Activated CD4-positive, alpha-beta T cell treated with anti-CD3 and anti-CD28 coated beads, Interleukin-2, amount 50 U/mL, for 4 hours (primary cell): ENCODE results near the gene FOSL2.

Source experiments
- DNase-seq, 2 experiments: peaks; one replicate each; pipeline ENCODE4 v3.0.0-alpha.2; 2020

FOSL2 gene

DNA sequence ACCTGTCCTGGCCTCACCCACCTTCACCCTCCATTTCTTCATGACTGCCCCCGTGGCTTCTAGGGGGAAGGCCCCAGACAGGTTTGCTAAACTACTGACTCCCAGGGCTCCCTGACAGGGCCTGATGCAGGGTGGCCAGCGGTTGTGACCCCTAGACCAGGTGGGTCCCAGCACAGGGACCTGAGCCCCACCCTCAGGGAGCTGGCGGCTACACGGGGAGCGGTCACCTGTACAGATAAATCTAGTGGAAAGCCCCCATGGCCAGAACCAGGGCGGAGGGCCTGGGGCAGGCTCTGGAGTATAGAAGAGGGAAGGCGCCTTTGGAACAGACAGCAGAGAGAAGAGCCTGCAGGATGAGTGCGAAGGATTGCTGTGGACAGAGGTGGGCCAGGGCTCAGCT lies 60.7 kb downstream of the FOSL2 start:
- DNase-seq = no peak

DNA sequence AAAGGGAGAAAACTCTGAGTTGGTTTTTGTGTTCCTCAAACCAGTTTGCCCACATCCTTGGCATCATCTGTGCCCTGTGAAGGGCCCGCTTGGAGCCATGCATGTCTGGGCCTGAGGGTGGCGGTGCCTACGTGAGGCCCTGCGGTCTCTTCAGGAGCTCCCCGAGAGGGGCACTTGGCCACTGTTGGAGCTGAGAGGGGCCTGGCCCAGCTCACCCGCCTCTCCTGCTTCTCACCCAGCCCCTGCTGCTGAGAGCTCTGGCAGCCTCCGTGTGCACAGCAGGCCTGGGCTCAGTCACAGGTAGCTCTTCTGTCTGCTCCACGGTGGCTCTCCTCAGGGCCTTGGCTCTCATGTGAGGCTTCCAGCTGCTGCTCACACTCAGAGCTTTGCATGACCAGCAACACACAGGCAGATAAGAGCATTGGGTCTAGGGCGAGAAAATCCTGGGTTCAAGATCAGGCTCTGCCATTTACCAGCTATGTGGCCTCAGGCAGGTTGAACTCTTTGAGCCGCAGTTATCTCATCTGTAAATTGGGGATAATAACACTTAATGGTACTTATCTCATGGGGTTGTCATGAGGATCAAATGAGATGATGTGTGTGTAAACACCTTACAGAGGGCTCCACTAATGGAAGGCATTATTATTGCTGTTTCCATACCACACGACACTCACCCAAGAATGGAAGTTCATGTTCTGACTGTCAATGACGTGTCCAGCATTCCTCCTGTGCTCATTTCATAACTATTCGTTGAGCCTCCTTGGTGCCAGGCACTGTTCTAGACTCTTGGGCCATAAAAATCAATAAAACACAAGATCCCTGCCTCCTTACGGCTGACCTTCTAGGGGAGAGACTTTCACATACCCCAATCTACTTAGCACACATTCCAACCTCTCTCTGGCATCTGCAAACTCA lies 61.6 kb downstream of the FOSL2 start:
- DNase-seq = no peak

GRCh38 chr2:28457237-28457636 lies 64.6 kb downstream of the FOSL2 start:
- DNase-seq = no peak

GRCh38 chr2:28461056-28461455 lies 68.4 kb downstream of the FOSL2 start:
- DNase-seq = no peak

GRCh38 chr2:28462122-28462521 lies 69.5 kb downstream of the FOSL2 start:
- no peak for DNase-seq

GRCh38 chr2:28463211-28463816 lies 70.7 kb downstream of the FOSL2 start:
- DNase-seq = no peak

GRCh38 chr2:28463893-28464292 lies 71.2 kb downstream of the FOSL2 start:
- DNase-seq = no peak

GRCh38 chr2:28465148-28465885 lies 72.7 kb downstream of the FOSL2 start:
- DNase-seq = no peak
